Esophagus muscularis mucosa (tissue), 4 donors: ENCODE results near the gene ZBTB16. TPM values are rescaled to one million over a fixed set of nuclear protein-coding genes. Genes with fewer than 3 reads are reported as not detected.
A peak's percentile ranks its signal among the peaks of the same experiment; 100 is the strongest.

Experiments
- DNase-seq: peaks from one replicate; pipeline ENCODE4 v3.0.0-alpha.2; 2017; ENCODE audit errors: extremely low spot score
- H3K27ac ChIP-seq, 4 donors: fragments of 200-600 bp; sonication (generic); replicated peaks in 1 of 4; 1 replicate in 3 of 4; 2 replicates in 1 of 4; pipeline ENCODE4 v1.5.1; 2016 to 2019; ENCODE audit warnings: mild to moderate bottlenecking in 1 of 4
- H3K27me3 ChIP-seq, 4 donors: fragments of 200-600 bp; sonication (generic); one replicate each; pipeline versions ENCODE4 v1.5.1 to v1.6.0; 2016 to 2019
- H3K36me3 ChIP-seq, 4 donors: fragments of 200-600 bp; sonication (generic); one replicate each; pipeline ENCODE4 v1.5.1; 2016 to 2019
- H3K4me1 ChIP-seq, 4 donors: fragments of 200-600 bp; sonication (generic); one replicate each; pipeline ENCODE4 v1.5.1; 2016 to 2019
- H3K4me3 ChIP-seq, 4 donors: fragments of 200-600 bp; sonication (generic); 1 replicate in 2 of 4; 2 replicates in 2 of 4; pipeline ENCODE4 v1.5.1; 2016 to 2019; ENCODE audit warnings: mild to moderate bottlenecking in 4 of 4, moderate library complexity in 1 of 4
- H3K9me3 ChIP-seq, 4 donors: fragments of 200-600 bp; sonication (generic); 1 replicate in 3 of 4; 2 replicates in 1 of 4; pipeline ENCODE4 v1.5.1; 2016 to 2019
- EP300 ChIP-seq: sonication (generic); formaldehyde crosslinking; IDR thresholded peaks from one replicate; pipeline ENCODE4 v1.6.1; 2017; ENCODE audit warnings: antibody characterized with exemption
- POLR2A ChIP-seq: fragments of 450-650 bp; IDR thresholded peaks from one replicate; pipeline ENCODE4 v1.6.1; 2017; ENCODE audit warnings: antibody characterized with exemption, moderate library complexity, mild to moderate bottlenecking, low read depth
- POLR2AphosphoS5 ChIP-seq, 2 donors: sonication (generic); formaldehyde crosslinking; IDR thresholded peaks; one replicate each; pipeline ENCODE4 v1.6.1; 2017; ENCODE audit warnings: antibody characterized with exemption in 2 of 2
- WGBS: methylation state at CpG from one replicate; pipeline ENCODE4 v1.1.5; 2018; 5-methylcytosine and 5-hydroxymethylcytosine counted together
- intact Hi-C: fragments of 100-400 bp; cut with DNase I; formaldehyde crosslinking; loops from one replicate; pipeline ENCODE4 v1.15.1; 2023
- total RNA-seq, 4 donors: library from RNA; depleted of rRNA; stranded (reverse); fragments of >200 nt; gene quantifications; one replicate each; pipeline versions ENCODE4 v1.1.0 to v1.2.1, GENCODE V29; 2016
- TF ChIP-seq, protein P1 (sequence below), 3 experiments: fragments of 200-600 bp in 2 of 3; fragments of 450-650 bp in 1 of 3; sonication (generic) in 2 of 3; IDR thresholded peaks; one replicate each; pipeline ENCODE4 v1.5.1; 2017 to 2019; ENCODE audit warnings: antibody characterized with exemption in 3 of 3, mild to moderate bottlenecking in 2 of 3, moderate library complexity in 1 of 3

ZBTB16 gene
- total RNA-seq, 4 donors from 2014 or later = 175 to 319 (median 222) TPM

DNA sequence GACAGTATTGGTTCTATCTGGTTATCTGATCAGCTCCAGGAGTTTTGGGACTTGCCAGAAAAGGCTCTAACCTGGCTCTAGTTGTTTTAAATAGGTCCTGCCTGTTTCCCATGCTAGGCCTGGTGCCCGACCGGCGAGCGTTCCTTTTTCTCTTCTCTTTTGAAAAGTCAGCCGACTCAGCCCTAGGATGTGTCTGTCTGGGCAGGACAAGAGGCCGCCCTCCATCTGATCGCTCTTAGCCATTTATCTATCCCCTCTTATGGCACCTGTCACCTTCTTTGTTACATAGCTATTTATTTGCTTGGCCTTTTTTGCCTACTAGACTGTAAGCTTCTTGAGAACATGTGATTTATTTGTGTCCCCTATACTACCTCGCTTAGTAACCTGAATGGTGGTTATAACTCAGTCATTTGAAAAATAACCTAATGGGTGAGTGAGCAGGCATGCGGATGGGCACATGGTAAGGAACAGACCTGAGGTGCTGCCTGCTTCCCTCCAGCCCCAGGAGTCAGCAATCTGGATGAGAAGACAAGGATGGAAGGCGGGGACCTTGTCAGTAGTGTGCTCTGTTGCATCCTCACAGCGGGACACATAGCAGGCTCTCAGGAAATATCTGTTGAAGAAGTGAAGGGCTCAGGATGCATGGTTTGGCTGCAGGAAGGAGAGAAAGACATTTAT, 108.4 kb downstream of the ZBTB16 start:
- intact Hi-C loops = no loop called here
- no peak for DNase-seq
- H3K4me1 ChIP-seq = peaks cover 95 to 100% (median 98%) of the 10 kb centered on the region in 4 donors

DNA sequence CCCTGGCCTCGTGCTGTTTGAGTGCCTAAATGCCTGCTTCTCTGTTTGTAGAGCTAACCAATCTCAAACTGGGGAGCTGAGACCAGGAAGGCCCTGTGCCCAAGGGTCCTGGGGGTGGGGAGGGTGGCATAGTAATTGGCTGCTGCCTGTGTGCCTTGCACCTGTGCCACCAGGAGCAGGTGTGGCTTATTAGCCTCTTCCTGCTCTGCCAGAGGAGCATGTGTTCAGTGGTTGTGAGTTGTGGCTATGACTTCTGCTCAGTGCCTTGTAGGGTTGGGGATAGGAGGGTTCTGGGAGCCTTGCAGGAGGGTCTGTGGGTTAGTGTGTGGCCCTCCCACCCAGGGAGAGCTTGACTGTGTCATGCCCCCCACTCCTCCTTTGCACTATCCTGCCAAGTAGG, 109.2 kb downstream of the ZBTB16 start:
- Histone ChIP-seq H3K4me1 (peaks cover 96 to 100% (median 98%) of the 10 kb centered on the region in 4 donors), H3K27ac (peak overlapping the region; percentile 97 to 100 (median 98)), H3K36me3 (peaks cover 0 to 7% (median 3%) of the 10 kb centered on the region in 4 donors), H3K27me3 (no peaks in the 10 kb centered on the region), H3K9me3 (no peaks in the 10 kb centered on the region), H3K4me3 (peak overlapping the region in 1 of 4 donors; percentile 12)
- DNase-seq = no peak
- TF ChIP-seq POLR2AphosphoS5 (IDR thresholded peaks at IDR 0.05) (no peak), EP300 (no peak), POLR2A (no peak)
- TF ChIP-seq, protein P1, sequence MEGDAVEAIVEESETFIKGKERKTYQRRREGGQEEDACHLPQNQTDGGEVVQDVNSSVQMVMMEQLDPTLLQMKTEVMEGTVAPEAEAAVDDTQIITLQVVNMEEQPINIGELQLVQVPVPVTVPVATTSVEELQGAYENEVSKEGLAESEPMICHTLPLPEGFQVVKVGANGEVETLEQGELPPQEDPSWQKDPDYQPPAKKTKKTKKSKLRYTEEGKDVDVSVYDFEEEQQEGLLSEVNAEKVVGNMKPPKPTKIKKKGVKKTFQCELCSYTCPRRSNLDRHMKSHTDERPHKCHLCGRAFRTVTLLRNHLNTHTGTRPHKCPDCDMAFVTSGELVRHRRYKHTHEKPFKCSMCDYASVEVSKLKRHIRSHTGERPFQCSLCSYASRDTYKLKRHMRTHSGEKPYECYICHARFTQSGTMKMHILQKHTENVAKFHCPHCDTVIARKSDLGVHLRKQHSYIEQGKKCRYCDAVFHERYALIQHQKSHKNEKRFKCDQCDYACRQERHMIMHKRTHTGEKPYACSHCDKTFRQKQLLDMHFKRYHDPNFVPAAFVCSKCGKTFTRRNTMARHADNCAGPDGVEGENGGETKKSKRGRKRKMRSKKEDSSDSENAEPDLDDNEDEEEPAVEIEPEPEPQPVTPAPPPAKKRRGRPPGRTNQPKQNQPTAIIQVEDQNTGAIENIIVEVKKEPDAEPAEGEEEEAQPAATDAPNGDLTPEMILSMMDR (IDR thresholded peaks at IDR 0.05) = no peak
- intact Hi-C loops = no loop called here
- 75% methylated on average over 1 of the region's 1 CpG for WGBS

More for the DNA sequence above, 108.4 kb downstream of the ZBTB16 start:
- H3K36me3 ChIP-seq = peaks cover 0 to 7% (median 3%) of the 10 kb centered on the region in 4 donors
- WGBS = 76% methylated on average over 11 of the region's 11 CpGs
- no peaks in the 10 kb centered on the region for H3K27me3 ChIP-seq
- TF ChIP-seq POLR2A = no peak
- peak in 1 of 2 donors; percentile 3 for TF ChIP-seq POLR2AphosphoS5 (IDR thresholded peaks at IDR 0.05)
- H3K27ac ChIP-seq = peak overlapping the region; percentile 97 to 100 (median 98)
- peak overlapping the region in 3 of 4 donors; percentile 7 to 28 (median 25) for H3K4me3 ChIP-seq
- no peaks in the 10 kb centered on the region for H3K9me3 ChIP-seq

DNA sequence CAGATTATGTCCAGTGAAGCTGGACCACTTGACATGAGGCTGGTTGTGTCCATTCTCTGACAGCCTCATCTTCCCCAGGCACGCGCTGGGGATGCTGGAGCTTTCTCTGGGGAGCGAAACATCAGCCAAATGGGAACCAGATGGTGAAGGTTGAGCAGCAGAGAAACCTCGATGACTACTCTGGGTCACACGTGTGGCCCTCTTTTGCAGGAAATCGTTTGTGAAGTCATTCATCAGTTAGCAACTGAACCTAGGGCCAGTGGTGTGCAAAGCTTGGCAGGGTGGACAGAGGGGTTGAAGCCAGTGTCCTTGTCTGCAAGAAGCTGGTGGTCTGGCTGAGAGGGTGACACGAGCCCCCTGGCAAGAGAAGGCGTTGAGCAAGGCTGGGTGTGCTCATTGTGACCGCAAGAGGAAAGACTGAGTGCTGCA, 109.8 kb downstream of the ZBTB16 start:
- Histone ChIP-seq H3K36me3 (peaks cover 0 to 7% (median 3%) of the 10 kb centered on the region in 4 donors), H3K4me1 (peaks cover 96 to 100% (median 98%) of the 10 kb centered on the region in 4 donors), H3K4me3 (no peak overlapping the region), H3K9me3 (no peaks in the 10 kb centered on the region), H3K27me3 (no peaks in the 10 kb centered on the region), H3K27ac (peak overlapping the region; percentile 97 to 100 (median 98))
- intact Hi-C loops = no loop called here
- TF ChIP-seq, protein P1 (IDR thresholded peaks at IDR 0.05) = no peak
- TF ChIP-seq POLR2AphosphoS5 (IDR thresholded peaks at IDR 0.05) = peak in 1 of 2 donors; percentile 62
- 68% methylated on average over 8 of the region's 9 CpGs for WGBS
- DNase-seq = no peak

DNA sequence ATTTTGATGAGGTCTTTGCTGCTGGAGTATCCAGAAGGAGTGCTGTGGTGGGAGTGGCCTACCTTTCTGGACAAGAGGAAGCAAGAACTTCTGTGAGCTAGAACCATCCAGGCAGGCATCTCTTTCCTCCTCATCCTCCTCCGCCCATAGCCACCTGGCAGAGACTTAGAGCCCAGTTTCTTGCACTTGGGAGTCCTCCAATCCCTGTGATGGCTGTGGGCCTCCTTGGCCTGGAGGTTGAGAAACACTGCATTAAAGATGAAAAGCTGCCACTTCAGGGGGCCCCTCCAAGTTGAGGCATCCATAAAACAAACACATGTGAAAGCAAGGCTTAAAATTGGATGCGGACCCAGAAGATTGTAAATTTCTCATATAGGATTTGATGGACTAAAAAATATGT, 110.3 kb downstream of the ZBTB16 start:
- no peak for DNase-seq

DNA sequence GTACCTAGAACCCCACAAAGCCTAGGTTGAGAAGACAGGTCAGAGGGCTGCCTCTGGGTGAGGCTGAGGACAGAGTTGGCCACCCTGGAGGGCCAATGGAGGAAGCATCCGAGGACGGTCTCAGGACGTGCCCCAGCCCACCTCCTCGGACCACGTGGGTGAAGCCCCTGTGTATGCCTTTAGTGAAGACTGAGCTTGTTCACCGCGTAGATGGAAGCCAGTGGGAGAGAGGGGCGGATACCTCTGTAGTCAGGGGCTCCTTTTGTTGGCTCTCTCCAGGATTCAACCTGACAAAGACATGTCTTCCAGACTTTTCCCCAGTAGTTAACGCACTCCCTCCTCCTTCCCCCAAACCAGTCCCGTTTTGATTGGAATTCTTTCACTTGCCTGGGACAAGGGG, 110.7 kb downstream of the ZBTB16 start:
- H3K4me3 ChIP-seq = no peak overlapping the region
- H3K36me3 ChIP-seq = peaks cover 0 to 7% (median 3%) of the 10 kb centered on the region in 4 donors
- H3K9me3 ChIP-seq = no peaks in the 10 kb centered on the region
- peak overlapping the region; percentile 97 to 100 (median 98) for H3K27ac ChIP-seq
- intact Hi-C loops = no loop called here
- WGBS = 94% methylated on average over 10 of the region's 10 CpGs
- H3K4me1 ChIP-seq = peaks cover 96 to 100% (median 98%) of the 10 kb centered on the region in 4 donors
- H3K27me3 ChIP-seq = no peaks in the 10 kb centered on the region
- no peak for DNase-seq
- TF ChIP-seq POLR2A (no peak), EP300 (no peak), POLR2AphosphoS5 (IDR thresholded peaks at IDR 0.05) (no peak)
- TF ChIP-seq, protein P1 (IDR thresholded peaks at IDR 0.05) = no peak

More for the DNA sequence above, 110.3 kb downstream of the ZBTB16 start:
- WGBS = 93% methylated on average over 2 of the region's 2 CpGs
- no peaks in the 10 kb centered on the region for H3K27me3 ChIP-seq
- H3K4me3 ChIP-seq = no peak overlapping the region
- H3K36me3 ChIP-seq = peaks cover 0 to 7% (median 3%) of the 10 kb centered on the region in 4 donors
- peak overlapping the region; percentile 97 to 100 (median 98) for H3K27ac ChIP-seq
- no peak for TF ChIP-seq POLR2AphosphoS5 (IDR thresholded peaks at IDR 0.05)
- no peak for TF ChIP-seq EP300
- no peak for TF ChIP-seq POLR2A
- TF ChIP-seq, protein P1 (IDR thresholded peaks at IDR 0.05) = no peak
- peaks cover 96 to 100% (median 98%) of the 10 kb centered on the region in 4 donors for H3K4me1 ChIP-seq
- no peaks in the 10 kb centered on the region for H3K9me3 ChIP-seq
- intact Hi-C loops = no loop called here
